Activated naive CD4-positive, alpha-beta T cell (primary cell): ENCODE data around the gene CDC45.
"Not testable (repeated sequence)": the region's sequence is repeated elsewhere in the genome, so short reads cannot be mapped to it uniquely, and the experiment has no call there.

Experiments used
- DNase-seq, 4 experiments: peaks; one replicate each; lab custom pipeline; 2025; lab: John Stamatoyannopoulos, UW

Gene CDC45

GRCh38 chr22:19479355-19480172, at the start of gene CDC45:
Gene CDC45 (plus strand): TSS chr22:19479920. CDS start chr22:19479969, 49 bp downstream.
- DNase-seq = peak; percentile 69 to 85 (median 74)

GRCh38 chr22:19429950-19430889, 49.5 kb upstream of the CDC45 start:
- peak in 2 of 4 experiments; percentile 12 to 16 for DNase-seq

GRCh38 chr22:19430890-19431541, 48.7 kb upstream of the CDC45 start:
- DNase-seq = no peak

GRCh38 chr22:19431649-19432132, 48.0 kb upstream of the CDC45 start, which contains the start of gene HIRA:
Gene HIRA (minus strand): TSS chr22:19431733. CDS start chr22:19431476, 257 bp downstream.
- DNase-seq = peak; percentile 74 to 82 (median 80)

- peak; percentile 70 to 82 (median 73) for DNase-seq
Measured at GRCh38 chr22:19432133-19432851, 47.4 kb upstream of the CDC45 start, which contains the start of gene MRPL40. Gene MRPL40 (plus strand): TSS chr22:19432545. CDS start chr22:19432555, 10 bp downstream.

- DNase-seq = no peak
Measured at GRCh38 chr22:19434401-19434800, 45.3 kb upstream of the CDC45 start.

GRCh38 chr22:19434829-19435580, 44.7 kb upstream of the CDC45 start:
- DNase-seq = no peak

- DNase-seq = not testable (repeated sequence)
Measured at GRCh38 chr22:19436444-19437161, 43.1 kb upstream of the CDC45 start.

- no peak for DNase-seq
Measured at GRCh38 chr22:19438298-19438697, 41.4 kb upstream of the CDC45 start.

GRCh38 chr22:19440411-19441195, 39.1 kb upstream of the CDC45 start:
- no peak for DNase-seq

GRCh38 chr22:19442166-19442565, 37.6 kb upstream of the CDC45 start:
- no peak for DNase-seq

GRCh38 chr22:19443544-19444211, 36.0 kb upstream of the CDC45 start:
- DNase-seq = no peak

GRCh38 chr22:19445279-19445982, 34.3 kb upstream of the CDC45 start:
- not testable (repeated sequence) for DNase-seq

GRCh38 chr22:19446603-19447329, 33.0 kb upstream of the CDC45 start:
- no peak for DNase-seq

GRCh38 chr22:19447330-19448075, 32.2 kb upstream of the CDC45 start, which contains the start of gene C22orf39:
Gene C22orf39 (minus strand): TSS chr22:19447711. CDS start chr22:19447688, 23 bp downstream.
- peak; percentile 58 to 79 (median 70) for DNase-seq

GRCh38 chr22:19448076-19448607, 31.6 kb upstream of the CDC45 start:
- no peak for DNase-seq
